ENCODE results near the gene CCND3.

DNA sequence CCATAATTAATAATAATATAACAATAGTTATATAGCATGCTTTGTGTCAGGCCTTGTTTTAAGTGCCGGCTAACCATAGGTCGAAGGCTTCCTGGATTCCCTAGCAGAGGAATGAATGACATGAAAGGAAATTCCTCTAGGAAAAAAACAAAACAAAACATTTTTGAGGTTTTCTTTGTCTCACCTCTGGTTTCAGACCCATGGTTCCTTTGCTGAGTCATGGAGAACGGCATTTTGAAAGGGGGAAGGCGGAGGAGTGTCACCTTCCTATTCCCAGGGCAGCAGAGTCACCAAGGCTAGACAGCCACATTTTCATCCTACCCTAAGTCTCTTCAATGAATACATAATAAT, 25.3 kb upstream of the CCND3 start:
- TF ChIP-seq CTCF (IDR thresholded peaks at IDR 0.05; ENCODE audit: insufficient read depth, low read length) (no peak), POLR2AphosphoS5 (IDR thresholded peaks at IDR 0.05; ENCODE audit: low read depth) (no peak)
- TF ChIP-seq, protein P1, sequence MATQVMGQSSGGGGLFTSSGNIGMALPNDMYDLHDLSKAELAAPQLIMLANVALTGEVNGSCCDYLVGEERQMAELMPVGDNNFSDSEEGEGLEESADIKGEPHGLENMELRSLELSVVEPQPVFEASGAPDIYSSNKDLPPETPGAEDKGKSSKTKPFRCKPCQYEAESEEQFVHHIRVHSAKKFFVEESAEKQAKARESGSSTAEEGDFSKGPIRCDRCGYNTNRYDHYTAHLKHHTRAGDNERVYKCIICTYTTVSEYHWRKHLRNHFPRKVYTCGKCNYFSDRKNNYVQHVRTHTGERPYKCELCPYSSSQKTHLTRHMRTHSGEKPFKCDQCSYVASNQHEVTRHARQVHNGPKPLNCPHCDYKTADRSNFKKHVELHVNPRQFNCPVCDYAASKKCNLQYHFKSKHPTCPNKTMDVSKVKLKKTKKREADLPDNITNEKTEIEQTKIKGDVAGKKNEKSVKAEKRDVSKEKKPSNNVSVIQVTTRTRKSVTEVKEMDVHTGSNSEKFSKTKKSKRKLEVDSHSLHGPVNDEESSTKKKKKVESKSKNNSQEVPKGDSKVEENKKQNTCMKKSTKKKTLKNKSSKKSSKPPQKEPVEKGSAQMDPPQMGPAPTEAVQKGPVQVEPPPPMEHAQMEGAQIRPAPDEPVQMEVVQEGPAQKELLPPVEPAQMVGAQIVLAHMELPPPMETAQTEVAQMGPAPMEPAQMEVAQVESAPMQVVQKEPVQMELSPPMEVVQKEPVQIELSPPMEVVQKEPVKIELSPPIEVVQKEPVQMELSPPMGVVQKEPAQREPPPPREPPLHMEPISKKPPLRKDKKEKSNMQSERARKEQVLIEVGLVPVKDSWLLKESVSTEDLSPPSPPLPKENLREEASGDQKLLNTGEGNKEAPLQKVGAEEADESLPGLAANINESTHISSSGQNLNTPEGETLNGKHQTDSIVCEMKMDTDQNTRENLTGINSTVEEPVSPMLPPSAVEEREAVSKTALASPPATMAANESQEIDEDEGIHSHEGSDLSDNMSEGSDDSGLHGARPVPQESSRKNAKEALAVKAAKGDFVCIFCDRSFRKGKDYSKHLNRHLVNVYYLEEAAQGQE (IDR thresholded peaks at IDR 0.05; ENCODE audit: insufficient replicate concordance, low read depth): no peak

All from HL-60 (cell line).